Measurements from ENCODE around the gene ARFRP1. TPM values are rescaled to one million over a fixed set of nuclear protein-coding genes. Genes with fewer than 3 reads are reported as not detected.

Gene ARFRP1
- total and polyA plus RNA-seq, 2 of the 13 experiments (the other 11 are each of a cell fraction or from before 2014, with no cell fraction given) = 32.0 to 51.1 TPM

- TF ChIP-seq ZNF841 (CRISPR knock-in tag; IDR thresholded peaks at IDR 0.05; ENCODE audit: borderline replicate concordance) = no peak
- peak; percentile 90 for TF ChIP-seq TFE3 (CRISPR knock-in tag; IDR thresholded peaks at IDR 0.05)
- TF ChIP-seq REPIN1 (CRISPR knock-in tag; IDR thresholded peaks at IDR 0.05; ENCODE audit: borderline replicate concordance, low read depth) = peak; percentile 96
- TF ChIP-seq ZMYM2 (CRISPR knock-in tag; IDR thresholded peaks at IDR 0.05) = peak; percentile 42
- TF ChIP-seq MTA3 (CRISPR knock-in tag; IDR thresholded peaks at IDR 0.05) = no peak
- peak; percentile 98 for TF ChIP-seq MED13 (CRISPR knock-in tag; IDR thresholded peaks at IDR 0.05)
- TF ChIP-seq ZSCAN5A (CRISPR knock-in tag; IDR thresholded peaks at IDR 0.05; ENCODE audit: borderline replicate concordance) = peak; percentile 92
- peak; percentile 91 for TF ChIP-seq PHF8 (CRISPR knock-in tag; IDR thresholded peaks at IDR 0.05)
- TF ChIP-seq DR1 (CRISPR knock-in tag; IDR thresholded peaks at IDR 0.05) = peak; percentile 97
- peak; percentile 77; the same call in 1 of the 2 replicates for TF ChIP-seq ZBTB26 (CRISPR knock-in tag; IDR thresholded peaks at IDR 0.05; ENCODE audit: borderline replicate concordance)
- TF ChIP-seq ZNF331 (CRISPR knock-in tag; IDR thresholded peaks at IDR 0.05) = peak; percentile 97
- peak; percentile 59; the same call in 1 of the 2 replicates for TF ChIP-seq ZNF354B (CRISPR knock-in tag; IDR thresholded peaks at IDR 0.05)
- TF ChIP-seq, protein P1, sequence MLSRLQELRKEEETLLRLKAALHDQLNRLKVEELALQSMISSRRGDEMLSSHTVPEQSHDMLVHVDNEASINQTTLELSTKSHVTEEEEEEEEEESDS (CRISPR knock-in tag; IDR thresholded peaks at IDR 0.05; ENCODE audit: borderline replicate concordance) = no peak; the same call in 1 of the 2 replicates
- TF ChIP-seq SMC3 (IDR thresholded peaks at IDR 0.05; ENCODE audit: low read length) = peak; percentile 36; the same call in 1 of the 2 replicates
- TF ChIP-seq POGZ (CRISPR knock-in tag; IDR thresholded peaks at IDR 0.05) = peak; percentile 89
- TF ChIP-seq, protein P2, sequence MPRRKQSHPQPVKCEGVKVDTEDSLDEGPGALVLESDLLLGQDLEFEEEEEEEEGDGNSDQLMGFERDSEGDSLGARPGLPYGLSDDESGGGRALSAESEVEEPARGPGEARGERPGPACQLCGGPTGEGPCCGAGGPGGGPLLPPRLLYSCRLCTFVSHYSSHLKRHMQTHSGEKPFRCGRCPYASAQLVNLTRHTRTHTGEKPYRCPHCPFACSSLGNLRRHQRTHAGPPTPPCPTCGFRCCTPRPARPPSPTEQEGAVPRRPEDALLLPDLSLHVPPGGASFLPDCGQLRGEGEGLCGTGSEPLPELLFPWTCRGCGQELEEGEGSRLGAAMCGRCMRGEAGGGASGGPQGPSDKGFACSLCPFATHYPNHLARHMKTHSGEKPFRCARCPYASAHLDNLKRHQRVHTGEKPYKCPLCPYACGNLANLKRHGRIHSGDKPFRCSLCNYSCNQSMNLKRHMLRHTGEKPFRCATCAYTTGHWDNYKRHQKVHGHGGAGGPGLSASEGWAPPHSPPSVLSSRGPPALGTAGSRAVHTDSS (CRISPR knock-in tag; conservative IDR thresholded peaks at IDR 0.05) = 0 out of 2 replicates have a peak, but pooled peaks have one; percentile 64
- no peak for TF ChIP-seq IKZF1 (IDR thresholded peaks at IDR 0.05)
- peak; percentile 92 for TF ChIP-seq ZFP82 (CRISPR knock-in tag; IDR thresholded peaks at IDR 0.05; ENCODE audit: borderline replicate concordance)
- peak; percentile 77; the same call in 1 of the 2 replicates for TF ChIP-seq RFXANK (CRISPR knock-in tag; IDR thresholded peaks at IDR 0.05)
- TF ChIP-seq GATA4 (IDR thresholded peaks at IDR 0.05; ENCODE audit: borderline replicate concordance, low read depth) = peak; percentile 62; the same call in 1 of the 2 replicates
- peak; percentile 72 for TF ChIP-seq FOSL2 (CRISPR knock-in tag; IDR thresholded peaks at IDR 0.05)
- TF ChIP-seq, protein P3, sequence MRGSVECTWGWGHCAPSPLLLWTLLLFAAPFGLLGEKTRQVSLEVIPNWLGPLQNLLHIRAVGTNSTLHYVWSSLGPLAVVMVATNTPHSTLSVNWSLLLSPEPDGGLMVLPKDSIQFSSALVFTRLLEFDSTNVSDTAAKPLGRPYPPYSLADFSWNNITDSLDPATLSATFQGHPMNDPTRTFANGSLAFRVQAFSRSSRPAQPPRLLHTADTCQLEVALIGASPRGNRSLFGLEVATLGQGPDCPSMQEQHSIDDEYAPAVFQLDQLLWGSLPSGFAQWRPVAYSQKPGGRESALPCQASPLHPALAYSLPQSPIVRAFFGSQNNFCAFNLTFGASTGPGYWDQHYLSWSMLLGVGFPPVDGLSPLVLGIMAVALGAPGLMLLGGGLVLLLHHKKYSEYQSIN (CRISPR knock-in tag; IDR thresholded peaks at IDR 0.05; ENCODE audit: borderline replicate concordance) = no peak
- peak; percentile 70 for TF ChIP-seq ZBTB1 (CRISPR knock-in tag; IDR thresholded peaks at IDR 0.05; ENCODE audit: borderline replicate concordance)
- TF ChIP-seq AKAP8 (CRISPR knock-in tag; IDR thresholded peaks at IDR 0.05) = peak; percentile 97
Observed at GRCh38 chr20:63740627-63741353, 33.0 kb upstream of the ARFRP1 start (continued).
